ENCODE results near the gene SCRT2.

DNA sequence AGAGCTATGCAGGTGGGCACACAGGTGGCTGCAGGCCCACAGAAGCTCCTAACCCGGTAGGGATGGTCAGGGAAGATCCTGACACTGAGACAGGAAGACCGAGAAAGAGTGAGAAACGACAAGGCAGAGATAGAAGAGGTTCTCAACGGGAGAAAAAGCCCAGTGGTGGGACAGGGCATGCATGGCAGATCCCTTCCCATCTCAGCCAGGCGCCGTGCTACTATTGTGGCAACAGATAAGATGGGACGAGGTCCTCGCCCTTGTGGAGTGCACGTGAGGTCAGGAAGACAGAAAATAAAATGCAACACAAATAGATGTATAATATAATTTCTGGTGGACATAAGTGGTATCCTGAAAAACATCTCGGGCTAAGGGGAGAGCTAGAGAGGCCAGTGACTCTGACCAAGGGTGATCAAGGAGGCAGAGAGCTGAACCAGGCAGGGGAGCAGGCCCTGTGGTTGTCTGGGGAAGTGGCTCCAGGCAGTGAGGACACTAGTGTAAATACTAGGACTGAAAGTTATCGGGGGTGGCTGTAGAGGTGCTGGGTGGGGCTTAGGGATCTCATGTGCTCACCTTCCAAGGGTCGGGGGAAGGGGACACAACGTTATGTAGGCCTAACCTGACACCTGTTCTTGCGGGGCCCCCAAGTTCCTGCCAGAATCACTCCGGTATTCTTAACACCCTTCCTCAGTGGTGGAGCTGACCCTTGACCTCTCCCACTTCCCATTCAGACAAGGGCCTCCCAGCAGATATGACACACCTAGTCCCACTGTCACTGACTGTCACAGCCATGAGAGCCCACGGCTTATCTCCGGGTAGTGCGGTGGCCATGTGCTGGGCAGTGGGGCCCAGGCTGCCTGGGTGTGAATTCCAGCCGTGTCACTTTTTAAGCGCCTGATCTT lies 23.6 kb downstream of the SCRT2 start:
- TF ChIP-seq CTCF (IDR thresholded peaks at IDR 0.05; ENCODE audit: low read depth, low read length, poor library complexity, severe bottlenecking) (no peak), EZH2phosphoT487 (IDR thresholded peaks at IDR 0.05; ENCODE audit: borderline replicate concordance, low read length) (no peak)
